Spinal cord (tissue), 10 donors: ENCODE results near the gene ADSL. TPM values are rescaled to one million over a fixed set of nuclear protein-coding genes. Genes with fewer than 3 reads are reported as not detected.

Experiments
- DNase-seq, 6 donors: peaks; one replicate each; pipeline versions ENCODE4 v3.0.0 to v3.0.0-alpha.2; 2013 to 2015; ENCODE audit warnings: low spot score in 6 of 6, low read depth in 4 of 6
- H3K27ac ChIP-seq: one replicate; pipeline ENCODE4 v1.5.1; 2013; ENCODE audit warnings: low read depth, low read length, control low read depth
- H3K27me3 ChIP-seq: one replicate; pipeline ENCODE4 v1.6.1; 2013; ENCODE audit warnings: low read length; ENCODE audit not compliant: control insufficient read depth, insufficient read depth
- H3K36me3 ChIP-seq: one replicate; pipeline ENCODE4 v1.6.1; 2013; ENCODE audit warnings: low read length; ENCODE audit not compliant: control insufficient read depth, insufficient read depth
- H3K4me1 ChIP-seq: one replicate; pipeline ENCODE4 v1.6.1; 2013; ENCODE audit warnings: low read length; ENCODE audit not compliant: control insufficient read depth, insufficient read depth
- H3K4me3 ChIP-seq: one replicate; pipeline ENCODE4 v1.5.1; 2013; ENCODE audit warnings: low read depth, low read length, control low read depth
- H3K9me3 ChIP-seq: one replicate; pipeline ENCODE4 v1.6.1; 2013; ENCODE audit warnings: low read length; ENCODE audit not compliant: control insufficient read depth, insufficient read depth
- WGBS: methylation state at CpG from one replicate; pipeline ENCODE4 v1.1.5; 2013; ENCODE audit warnings: missing lambda C conversion rate; ENCODE audit not compliant: insufficient coverage; 5-methylcytosine and 5-hydroxymethylcytosine counted together
- polyA plus RNA-seq, 2 donors: library from polyadenylated mRNA; unstranded; fragments of 120-200 nt; gene quantifications; one replicate each; pipeline ENCODE4 v1.2.1, GENCODE V29; 2013; ENCODE audit not compliant: insufficient read length in 2 of 2
- total RNA-seq, 2 donors: library from RNA; depleted of rRNA in 1 of 2; stranded (reverse); fragments of 120-200 nt in 1 of 2; fragments of >200 nt in 1 of 2; gene quantifications; one replicate each; pipeline versions ENCODE4 v1.2.3 to v1.2.4, GENCODE V29; 2013 to 2014
- donor health status: healthy.

ADSL gene
- total and polyA plus RNA-seq, 4 donors: 50.3 to 77.2 (median 64.2) TPM

DNA sequence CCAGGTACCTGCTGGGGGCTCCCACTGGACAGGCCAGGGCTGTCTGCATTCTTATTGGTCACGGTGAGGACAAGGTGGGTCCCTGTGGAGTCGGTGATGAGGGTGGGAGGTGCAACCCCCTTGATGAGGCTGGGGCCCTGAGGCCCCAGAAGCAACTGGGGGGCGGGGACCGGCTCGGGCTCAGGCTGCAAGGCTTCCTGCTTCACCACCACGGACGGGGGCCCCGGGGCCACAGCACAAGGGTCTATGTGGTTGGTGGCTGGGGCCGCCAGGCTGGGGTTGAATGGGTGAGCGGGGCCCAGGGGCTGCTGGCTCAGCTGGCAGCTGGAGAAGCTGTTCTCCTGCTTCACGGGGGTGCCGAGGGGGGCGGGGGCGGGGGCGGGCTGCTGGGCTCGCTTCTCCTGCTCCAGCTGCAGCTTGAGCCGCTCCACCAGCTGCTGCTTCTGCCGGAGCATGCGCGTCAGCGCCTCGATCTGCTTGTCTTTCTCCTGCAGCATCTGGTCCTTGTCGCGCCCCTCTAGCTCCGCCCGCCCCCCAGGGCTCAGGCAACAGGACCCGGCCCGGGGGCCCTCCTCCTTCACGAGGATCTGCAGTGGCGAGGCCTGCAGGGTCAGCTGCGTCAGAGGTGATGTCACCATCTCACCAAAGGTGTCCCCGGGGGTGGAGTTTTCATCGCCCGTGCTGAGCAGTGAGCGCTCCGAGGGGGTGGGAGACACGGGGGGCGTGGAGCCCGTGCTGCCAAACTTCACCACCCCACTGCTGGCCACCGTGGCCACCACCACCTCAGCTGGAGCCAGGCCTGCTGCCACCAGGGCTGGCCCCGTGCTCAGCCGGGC, 72.3 kb downstream of the ADSL start:
- DNase-seq: peak in 5 of 6 donors; percentile 21 to 86 (median 37)
- 57% methylated on average over 39 of the region's 42 CpGs for WGBS
- Histone ChIP-seq H3K4me3 (no peak overlapping the region), H3K9me3 (no peaks in the 10 kb centered on the region), H3K27me3 (no peaks in the 10 kb centered on the region), H3K36me3 (peaks cover 88% of the 10 kb centered on the region), H3K27ac (peak overlapping the region; percentile 15), H3K4me1 (peaks cover 32% of the 10 kb centered on the region)

DNA sequence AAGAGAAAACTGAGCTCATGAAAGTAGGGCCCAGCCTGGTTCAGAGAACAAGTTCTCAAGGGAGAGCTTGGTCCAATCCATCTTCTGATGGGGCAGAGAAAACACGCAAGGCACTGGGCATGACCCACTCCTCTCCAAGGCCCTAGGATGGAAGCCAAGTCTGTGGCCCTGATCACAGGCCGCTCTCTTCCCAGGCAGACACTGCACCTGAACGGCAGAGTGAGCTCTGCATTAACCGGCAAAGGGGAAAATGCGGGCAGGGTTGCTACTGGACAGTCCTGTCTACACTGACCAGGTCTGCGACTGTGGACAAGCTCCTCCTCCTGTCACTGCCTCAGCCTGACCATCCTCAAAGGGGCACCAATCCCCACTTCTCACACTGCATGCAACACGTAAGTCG, 73.4 kb downstream of the ADSL start:
- Histone ChIP-seq H3K27ac (no peak overlapping the region), H3K36me3 (peaks cover 99% of the 10 kb centered on the region), H3K9me3 (no peaks in the 10 kb centered on the region), H3K27me3 (no peaks in the 10 kb centered on the region), H3K4me3 (no peak overlapping the region), H3K4me1 (peaks cover 42% of the 10 kb centered on the region)
- WGBS: 93% methylated on average over 8 of the region's 8 CpGs
- DNase-seq: no peak

DNA sequence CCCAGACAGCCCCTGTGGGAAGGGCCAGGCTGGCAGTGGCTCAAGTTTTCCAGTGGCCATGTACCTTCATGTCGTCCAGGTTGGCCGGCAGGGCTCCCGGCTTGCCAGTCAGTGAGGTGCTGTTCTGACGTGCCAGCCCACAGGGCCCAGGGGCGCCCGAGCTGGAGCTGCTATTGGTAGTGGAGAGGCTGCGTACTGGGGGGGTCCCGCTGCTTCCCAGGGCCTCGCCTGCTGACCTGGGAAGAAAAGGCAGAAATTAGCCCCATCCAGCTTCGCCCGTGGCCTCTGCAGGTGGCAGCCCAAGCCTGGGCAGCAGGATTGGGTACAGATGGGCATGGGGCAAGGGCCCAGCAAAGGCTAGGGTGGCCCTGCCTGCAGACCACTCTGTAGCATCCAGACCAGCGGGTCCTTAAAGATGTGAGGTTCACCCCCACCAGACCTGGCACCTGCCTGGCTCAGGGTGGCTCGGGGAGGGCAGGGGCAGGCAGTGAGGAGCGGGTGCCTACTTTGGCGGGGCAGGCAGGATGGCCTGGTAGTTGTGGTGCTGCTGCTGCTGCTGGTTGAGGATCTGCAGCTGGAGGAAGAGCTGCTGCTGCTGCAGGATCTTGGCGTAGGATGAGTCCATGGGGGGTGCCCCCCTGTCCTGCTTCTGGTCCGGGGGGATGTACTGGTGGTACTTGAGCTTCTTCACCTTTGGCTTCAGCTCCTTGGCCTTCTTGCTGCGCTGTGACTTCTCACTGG, 74.2 kb downstream of the ADSL start:
- DNase-seq: no peak
- 97% methylated on average over 18 of the region's 18 CpGs for WGBS

DNA sequence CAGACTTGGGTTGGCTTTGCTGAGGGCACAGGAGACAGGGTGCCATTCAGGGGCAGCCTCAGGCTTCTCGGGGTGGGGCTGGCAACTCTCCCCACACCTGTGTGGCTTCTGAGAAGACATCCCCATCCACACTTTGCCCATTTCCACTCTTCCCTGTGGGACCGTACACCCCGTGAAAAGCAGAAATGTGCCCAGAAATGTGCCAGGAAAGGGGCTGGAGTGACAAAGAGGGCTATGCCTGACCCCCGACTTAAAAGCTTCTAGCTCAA, 74.7 kb downstream of the ADSL start:
- H3K4me1 ChIP-seq: peaks cover 44% of the 10 kb centered on the region
- no peaks in the 10 kb centered on the region for H3K9me3 ChIP-seq
- no peak for DNase-seq
- H3K27me3 ChIP-seq: no peaks in the 10 kb centered on the region
- H3K27ac ChIP-seq: no peak overlapping the region
- no peak overlapping the region for H3K4me3 ChIP-seq
- WGBS: 95% methylated on average over 2 of the region's 4 CpGs
- H3K36me3 ChIP-seq: peaks cover 99% of the 10 kb centered on the region

More for the DNA sequence above, 74.2 kb downstream of the ADSL start:
- Histone ChIP-seq H3K36me3 (peaks cover 99% of the 10 kb centered on the region), H3K9me3 (no peaks in the 10 kb centered on the region), H3K4me1 (peaks cover 42% of the 10 kb centered on the region), H3K27ac (no peak overlapping the region), H3K4me3 (no peak overlapping the region), H3K27me3 (no peaks in the 10 kb centered on the region)

DNA sequence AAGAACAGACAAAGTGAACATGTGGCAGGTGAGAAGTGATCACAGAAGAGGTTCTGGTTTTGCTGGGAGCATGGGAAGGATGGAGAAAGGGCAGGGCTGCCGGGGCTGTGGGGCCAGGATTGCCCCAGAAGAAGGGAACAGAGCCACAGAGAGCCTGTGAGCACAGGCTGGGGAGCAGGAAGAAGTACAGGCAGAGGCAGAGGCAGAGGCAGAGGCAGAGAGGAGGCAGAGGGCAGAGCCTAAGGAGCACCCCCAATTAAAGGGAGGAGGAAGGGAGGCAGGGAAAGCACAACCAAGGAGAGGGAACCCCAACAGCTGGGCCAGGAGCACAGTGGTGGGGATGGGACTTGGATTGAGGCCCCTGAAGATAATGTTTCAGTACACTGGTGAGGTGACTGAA, 75.6 kb downstream of the ADSL start:
- Histone ChIP-seq H3K27ac (no peak overlapping the region), H3K4me1 (peaks cover 54% of the 10 kb centered on the region), H3K4me3 (no peak overlapping the region), H3K27me3 (no peaks in the 10 kb centered on the region), H3K9me3 (no peaks in the 10 kb centered on the region), H3K36me3 (peaks cover 90% of the 10 kb centered on the region)
- 100% methylated on average over 1 of the region's 1 CpG for WGBS
- DNase-seq: no peak

DNA sequence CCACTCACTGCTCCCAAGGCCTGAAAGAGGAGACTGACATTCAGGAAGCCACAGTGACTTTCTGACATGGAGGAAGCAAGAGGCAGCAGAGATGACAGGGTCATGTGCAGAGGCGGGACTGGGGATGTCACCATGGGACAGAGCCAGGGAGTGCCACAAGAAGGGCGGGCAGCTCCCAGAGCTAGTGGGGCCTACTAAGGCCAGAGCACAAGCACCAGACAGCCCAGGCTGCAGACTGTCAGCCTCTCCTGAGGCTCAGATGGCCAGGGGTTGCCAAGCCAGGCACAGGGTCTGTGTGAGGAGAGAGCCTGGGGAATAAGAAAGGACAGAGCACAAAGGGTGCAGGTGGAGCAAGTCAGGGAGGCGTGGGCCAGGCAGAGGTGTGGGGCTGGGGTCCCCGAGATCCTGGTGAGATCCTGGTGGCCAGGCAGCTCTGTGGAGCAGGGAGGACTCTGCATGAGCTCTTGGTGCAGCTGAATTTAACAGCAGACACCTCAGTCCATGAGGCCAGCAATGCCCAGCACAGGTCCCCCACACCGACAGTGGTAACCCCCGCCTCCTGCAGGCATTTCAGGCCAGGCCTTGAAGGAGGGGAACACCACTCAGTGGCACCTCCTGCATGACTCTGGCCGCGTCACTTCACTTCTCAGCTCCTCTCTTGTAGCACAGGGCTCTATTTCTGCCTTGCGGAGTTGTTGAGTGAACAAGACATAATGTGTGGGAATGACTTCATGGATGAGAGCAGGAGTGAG, 76.4 kb downstream of the ADSL start:
- Histone ChIP-seq H3K27me3 (no peaks in the 10 kb centered on the region), H3K36me3 (peaks cover 82% of the 10 kb centered on the region), H3K27ac (no peak overlapping the region), H3K4me1 (peaks cover 60% of the 10 kb centered on the region), H3K9me3 (no peaks in the 10 kb centered on the region), H3K4me3 (no peak overlapping the region)
- no peak for DNase-seq
- WGBS: 88% methylated on average over 9 of the region's 9 CpGs

DNA sequence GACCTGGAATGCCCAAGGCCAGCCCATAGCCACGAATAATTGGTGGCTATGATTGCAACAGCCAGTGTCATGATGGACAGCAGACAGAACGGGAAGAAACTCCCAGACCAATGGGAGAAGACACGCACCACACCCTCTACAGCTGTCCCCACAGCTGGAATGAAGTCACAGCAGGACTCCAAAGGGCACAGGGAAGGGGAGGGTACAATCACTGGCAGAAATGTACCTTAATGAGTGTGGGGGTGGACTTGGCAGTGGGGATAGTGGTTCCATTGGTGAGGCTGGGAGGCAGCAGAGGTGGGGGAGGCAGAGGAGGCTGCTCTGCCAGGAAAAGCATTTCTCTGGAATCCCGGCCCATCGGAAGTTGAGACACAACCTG, 77.0 kb downstream of the ADSL start:
- Histone ChIP-seq H3K4me1 (peaks cover 59% of the 10 kb centered on the region), H3K27me3 (no peaks in the 10 kb centered on the region), H3K9me3 (no peaks in the 10 kb centered on the region), H3K27ac (no peak overlapping the region), H3K4me3 (no peak overlapping the region), H3K36me3 (peaks cover 76% of the 10 kb centered on the region)
- WGBS: 97% methylated on average over 5 of the region's 5 CpGs
- no peak for DNase-seq

DNA sequence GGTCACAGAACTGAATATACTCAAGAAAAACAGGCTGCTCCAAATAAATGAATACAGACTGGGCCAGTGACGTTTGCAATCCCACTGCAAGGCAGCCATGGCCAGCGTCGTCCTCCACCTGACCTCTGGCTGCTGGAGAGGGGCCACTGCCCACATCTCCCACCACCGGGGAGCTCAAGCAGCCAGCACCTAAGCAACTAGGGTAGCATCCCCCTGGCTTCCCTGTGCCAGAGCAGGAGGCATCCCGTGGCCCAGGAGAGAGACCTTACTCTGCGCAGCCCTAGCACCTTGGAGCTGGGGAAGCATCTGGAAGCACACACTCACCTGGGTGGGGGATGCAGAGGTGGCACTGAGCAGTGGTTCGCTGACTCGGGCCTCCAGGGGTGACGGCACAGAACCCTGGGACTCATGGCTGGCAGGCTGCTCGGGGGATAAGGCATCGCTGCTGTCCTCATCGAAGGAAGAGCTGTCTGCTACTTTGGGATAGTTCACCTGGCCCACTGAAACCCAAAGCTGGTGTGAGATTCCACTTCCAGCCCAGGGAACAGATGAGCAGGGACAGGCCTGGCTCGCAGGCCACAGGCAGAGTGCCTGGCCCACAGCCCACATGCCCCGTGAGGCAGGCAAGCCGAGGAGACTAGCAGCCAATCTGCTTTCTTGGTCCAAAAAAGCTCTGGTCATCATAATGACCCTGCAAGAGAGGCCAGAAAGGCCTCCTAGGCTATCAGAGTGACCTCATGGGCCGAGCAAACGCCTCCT, 77.8 kb downstream of the ADSL start:
- no peaks in the 10 kb centered on the region for H3K9me3 ChIP-seq
- peaks cover 55% of the 10 kb centered on the region for H3K4me1 ChIP-seq
- H3K4me3 ChIP-seq: no peak overlapping the region
- WGBS: 91% methylated on average over 15 of the region's 17 CpGs
- DNase-seq: no peak
- H3K27ac ChIP-seq: no peak overlapping the region
- H3K36me3 ChIP-seq: peaks cover 73% of the 10 kb centered on the region
- no peaks in the 10 kb centered on the region for H3K27me3 ChIP-seq

DNA sequence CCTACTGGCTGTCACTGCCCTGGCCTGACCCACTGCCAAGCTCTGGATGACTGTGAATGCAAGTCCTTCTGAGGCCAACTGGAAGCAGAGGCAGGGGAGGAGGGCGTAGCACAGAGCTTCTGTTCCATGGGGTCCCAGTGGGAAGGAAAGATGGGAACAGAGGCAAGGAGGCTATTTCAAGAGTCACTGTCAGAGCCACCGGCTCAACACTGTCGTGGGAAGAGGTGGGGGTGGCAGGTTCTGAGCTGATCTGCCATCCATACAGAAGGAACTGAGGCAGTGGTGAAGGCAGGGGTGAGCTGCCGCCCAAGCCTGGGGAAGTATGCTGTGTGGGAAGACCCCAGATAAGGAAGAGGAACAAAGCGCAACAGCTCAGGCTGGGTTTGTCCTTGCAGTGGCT, 78.8 kb downstream of the ADSL start:
- no peak overlapping the region for H3K27ac ChIP-seq

More for the DNA sequence above, 78.8 kb downstream of the ADSL start:
- peaks cover 50% of the 10 kb centered on the region for H3K4me1 ChIP-seq
- H3K4me3 ChIP-seq: no peak overlapping the region
- no peaks in the 10 kb centered on the region for H3K27me3 ChIP-seq
- peaks cover 72% of the 10 kb centered on the region for H3K36me3 ChIP-seq
- DNase-seq: no peak
- WGBS: 96% methylated on average over 5 of the region's 5 CpGs
- H3K9me3 ChIP-seq: no peaks in the 10 kb centered on the region
